ENCODE measurements around the gene HTATIP2. TPM values are rescaled to one million over a fixed set of nuclear protein-coding genes. Genes with fewer than 3 reads are reported as not detected.
"Not testable (repeated sequence)": the region's sequence is repeated elsewhere in the genome, so short reads cannot be mapped to it uniquely, and the experiment has no call there.

The HTATIP2 gene
- total RNA-seq, 1 donor from 2014 or later = 48.3 TPM

- Mint-ChIP-seq H3K9me3 (peaks cover 13% of the 10 kb centered on the region), H3K27ac (peak overlapping the region; percentile 76), H3K4me3 (peak overlapping the region; percentile 57), H3K4me1 (peaks cover 37% of the 10 kb centered on the region), H3K27me3 (peaks cover 3% of the 10 kb centered on the region), H3K36me3 (ENCODE audit: low read depth) (peaks cover 10% of the 10 kb centered on the region)
- peak; percentile 83 for DNase-seq
- intact Hi-C loops (cut with micrococcal nuclease) = no loop called here
These were observed 2.9 kb upstream of the HTATIP2 start for GRCh38 chr11:20360650-20361049.

GRCh38 chr11:20362481-20362880, 1.0 kb upstream of the HTATIP2 start:
- DNase-seq = no peak
- H3K4me1 Mint-ChIP-seq = peaks cover 52% of the 10 kb centered on the region
- peaks cover 13% of the 10 kb centered on the region for H3K9me3 Mint-ChIP-seq
- peaks cover 3% of the 10 kb centered on the region for H3K27me3 Mint-ChIP-seq
- H3K27ac Mint-ChIP-seq = peak overlapping the region; percentile 35
- intact Hi-C loops (cut with micrococcal nuclease) = no loop called here
- H3K4me3 Mint-ChIP-seq = peak overlapping the region; percentile 87
- H3K36me3 Mint-ChIP-seq (ENCODE audit: low read depth) = peaks cover 24% of the 10 kb centered on the region

GRCh38 chr11:20363149-20363499, 390 bp upstream of the HTATIP2 start:
- Mint-ChIP-seq H3K36me3 (ENCODE audit: low read depth) (peaks cover 28% of the 10 kb centered on the region), H3K27me3 (no peaks in the 10 kb centered on the region), H3K9me3 (peaks cover 13% of the 10 kb centered on the region), H3K27ac (peak overlapping the region; percentile 91), H3K4me1 (peaks cover 55% of the 10 kb centered on the region), H3K4me3 (peak overlapping the region; percentile 87)
- no peak for DNase-seq
- intact Hi-C loops (cut with micrococcal nuclease) = loop anchor here (1.0 kb wide), 1 partner anchor 24 kb away; the partner anchor contains the start of gene PRMT3

- Mint-ChIP-seq H3K9me3 (peaks cover 11% of the 10 kb centered on the region), H3K27me3 (no peaks in the 10 kb centered on the region), H3K4me3 (peak overlapping the region; percentile 87), H3K36me3 (ENCODE audit: low read depth) (peaks cover 34% of the 10 kb centered on the region), H3K4me1 (peaks cover 61% of the 10 kb centered on the region), H3K27ac (peak overlapping the region; percentile 83)
- DNase-seq = no peak
- intact Hi-C loops (cut with micrococcal nuclease) = no loop called here
These were observed 853 bp downstream of the HTATIP2 start for GRCh38 chr11:20364341-20364792.

GRCh38 chr11:20365465-20365864, 2.0 kb downstream of the HTATIP2 start:
- H3K9me3 Mint-ChIP-seq; H3K27ac Mint-ChIP-seq; H3K27me3 Mint-ChIP-seq; DNase-seq; intact Hi-C loops (cut with micrococcal nuclease): not testable (repeated sequence)
- H3K4me1 Mint-ChIP-seq = peaks cover 59% of the 10 kb centered on the region
- peaks cover 44% of the 10 kb centered on the region for H3K36me3 Mint-ChIP-seq (ENCODE audit: low read depth)
- peak overlapping the region; percentile 87 for H3K4me3 Mint-ChIP-seq

GRCh38 chr11:20367313-20367948, 3.9 kb downstream of the HTATIP2 start:
- intact Hi-C loops (cut with micrococcal nuclease) = loop anchor here (1.0 kb wide), 1 partner anchor 20 kb away; the partner anchor contains the start of gene PRMT3

GRCh38 chr11:20368438-20368837, 4.9 kb downstream of the HTATIP2 start:
- Mint-ChIP-seq H3K27ac (peak overlapping the region; percentile 15), H3K4me3 (peak overlapping the region; percentile 37), H3K9me3 (no peaks in the 10 kb centered on the region), H3K27me3 (no peaks in the 10 kb centered on the region), H3K4me1 (peaks cover 41% of the 10 kb centered on the region), H3K36me3 (ENCODE audit: low read depth) (peaks cover 61% of the 10 kb centered on the region)
- DNase-seq = no peak
- intact Hi-C loops (cut with micrococcal nuclease) = no loop called here

More at GRCh38 chr11:20367313-20367948, 3.9 kb downstream of the HTATIP2 start:
- DNase-seq = peak; percentile 72
- H3K36me3 Mint-ChIP-seq (ENCODE audit: low read depth) = peaks cover 55% of the 10 kb centered on the region
- H3K9me3 Mint-ChIP-seq = no peaks in the 10 kb centered on the region
- peak overlapping the region; percentile 73 for H3K27ac Mint-ChIP-seq
- no peaks in the 10 kb centered on the region for H3K27me3 Mint-ChIP-seq
- peaks cover 50% of the 10 kb centered on the region for H3K4me1 Mint-ChIP-seq
- H3K4me3 Mint-ChIP-seq = peak overlapping the region; percentile 64

GRCh38 chr11:20369826-20370225, 6.3 kb downstream of the HTATIP2 start:
- peaks cover 43% of the 10 kb centered on the region for H3K4me1 Mint-ChIP-seq
- no peak overlapping the region for H3K4me3 Mint-ChIP-seq
- no peaks in the 10 kb centered on the region for H3K9me3 Mint-ChIP-seq
- peaks cover 69% of the 10 kb centered on the region for H3K36me3 Mint-ChIP-seq (ENCODE audit: low read depth)
- intact Hi-C loops (cut with micrococcal nuclease) = no loop called here
- H3K27ac Mint-ChIP-seq = no peak overlapping the region
- no peaks in the 10 kb centered on the region for H3K27me3 Mint-ChIP-seq
- DNase-seq = no peak

GRCh38 chr11:20372081-20372626, 8.6 kb downstream of the HTATIP2 start:
- no peaks in the 10 kb centered on the region for H3K27me3 Mint-ChIP-seq
- no peak overlapping the region for H3K4me3 Mint-ChIP-seq
- DNase-seq = no peak
- no peak overlapping the region for H3K27ac Mint-ChIP-seq
- intact Hi-C loops (cut with micrococcal nuclease) = no loop called here
- H3K4me1 Mint-ChIP-seq = peaks cover 28% of the 10 kb centered on the region
- no peaks in the 10 kb centered on the region for H3K9me3 Mint-ChIP-seq
- H3K36me3 Mint-ChIP-seq (ENCODE audit: low read depth) = peaks cover 60% of the 10 kb centered on the region

GRCh38 chr11:20373147-20373546, 9.6 kb downstream of the HTATIP2 start:
- intact Hi-C loops (cut with micrococcal nuclease) = no loop called here
- peaks cover 53% of the 10 kb centered on the region for H3K36me3 Mint-ChIP-seq (ENCODE audit: low read depth)
- peaks cover 21% of the 10 kb centered on the region for H3K4me1 Mint-ChIP-seq
- no peak overlapping the region for H3K4me3 Mint-ChIP-seq
- H3K27ac Mint-ChIP-seq = no peak overlapping the region
- DNase-seq = no peak
- no peaks in the 10 kb centered on the region for H3K9me3 Mint-ChIP-seq
- H3K27me3 Mint-ChIP-seq = no peaks in the 10 kb centered on the region

GRCh38 chr11:20373568-20374209, 10.2 kb downstream of the HTATIP2 start:
- intact Hi-C loops (cut with micrococcal nuclease) = no loop called here
- peaks cover 48% of the 10 kb centered on the region for H3K36me3 Mint-ChIP-seq (ENCODE audit: low read depth)
- peak overlapping the region; percentile 30 for H3K27ac Mint-ChIP-seq
- H3K27me3 Mint-ChIP-seq = no peaks in the 10 kb centered on the region
- H3K4me3 Mint-ChIP-seq = no peak overlapping the region
- H3K9me3 Mint-ChIP-seq = no peaks in the 10 kb centered on the region
- no peak for DNase-seq
- peaks cover 17% of the 10 kb centered on the region for H3K4me1 Mint-ChIP-seq

- peak overlapping the region; percentile 74 for H3K27ac Mint-ChIP-seq
- H3K9me3 Mint-ChIP-seq = no peaks in the 10 kb centered on the region
- peaks cover 13% of the 10 kb centered on the region for H3K4me1 Mint-ChIP-seq
- no peak overlapping the region for H3K4me3 Mint-ChIP-seq
- intact Hi-C loops (cut with micrococcal nuclease) = no loop called here
- H3K36me3 Mint-ChIP-seq (ENCODE audit: low read depth) = peaks cover 53% of the 10 kb centered on the region
- DNase-seq = no peak
- H3K27me3 Mint-ChIP-seq = no peaks in the 10 kb centered on the region
These were observed 11.3 kb downstream of the HTATIP2 start for GRCh38 chr11:20374741-20375300.

- Mint-ChIP-seq H3K9me3 (no peaks in the 10 kb centered on the region), H3K36me3 (ENCODE audit: low read depth) (peaks cover 48% of the 10 kb centered on the region), H3K4me3 (no peak overlapping the region), H3K27ac (no peak overlapping the region), H3K27me3 (no peaks in the 10 kb centered on the region), H3K4me1 (peaks cover 13% of the 10 kb centered on the region)
- no peak for DNase-seq
- intact Hi-C loops (cut with micrococcal nuclease) = no loop called here
These were observed 12.7 kb downstream of the HTATIP2 start for GRCh38 chr11:20376162-20376730.

GRCh38 chr11:20385996-20386395, 22.5 kb downstream of the HTATIP2 start:
- H3K9me3 Mint-ChIP-seq; H3K27me3 Mint-ChIP-seq; DNase-seq; intact Hi-C loops (cut with micrococcal nuclease): not testable (repeated sequence)
- peak overlapping the region; percentile 99 for H3K27ac Mint-ChIP-seq
- H3K36me3 Mint-ChIP-seq (ENCODE audit: low read depth) = peaks cover 39% of the 10 kb centered on the region
- peak overlapping the region; percentile 92 for H3K4me3 Mint-ChIP-seq
- H3K4me1 Mint-ChIP-seq = peaks cover 16% of the 10 kb centered on the region
